H9 (cell line): ENCODE results near the gene AK5. TPM values are rescaled to one million over a fixed set of nuclear protein-coding genes. Genes with fewer than 3 reads are reported as not detected.

ENCODE experiments used
- DNase-seq: peaks from one replicate; pipeline ENCODE4 v3.0.0-alpha.2; 2017
- H2AFZ ChIP-seq: one replicate; pipeline ENCODE4 v1.6.1; 2013; ENCODE audit warnings: mild to moderate bottlenecking, low read length, control low read depth, moderate library complexity
- H2AK5ac ChIP-seq: 2 replicates; pipeline ENCODE4 v1.6.1; 2013; ENCODE audit warnings: low read length, control low read depth, mixed read lengths; ENCODE audit not compliant: insufficient read length
- H2BK120ac ChIP-seq: one replicate; pipeline ENCODE4 v1.6.1; 2013; ENCODE audit warnings: low read depth, mild to moderate bottlenecking, low read length, control low read depth, inconsistent platforms; ENCODE audit not compliant: poor library complexity, severe bottlenecking
- H2BK12ac ChIP-seq: 2 replicates; pipeline ENCODE4 v1.6.1; 2013; ENCODE audit warnings: low read length, control low read depth, mixed read lengths, low read depth; ENCODE audit not compliant: insufficient read length
- H2BK15ac ChIP-seq: 2 replicates; pipeline ENCODE4 v1.6.1; 2013; ENCODE audit warnings: low read depth, low read length, control low read depth
- H2BK20ac ChIP-seq: one replicate; pipeline ENCODE4 v1.6.1; 2013; ENCODE audit warnings: low read depth, mild to moderate bottlenecking, low read length, control low read depth, inconsistent platforms; ENCODE audit not compliant: poor library complexity, severe bottlenecking
- H2BK5ac ChIP-seq: 2 replicates; pipeline ENCODE4 v1.6.1; 2013; ENCODE audit warnings: low read length, control low read depth, mixed read lengths; ENCODE audit not compliant: insufficient read length
- H3K14ac ChIP-seq: 2 replicates; pipeline ENCODE4 v1.6.1; 2013; ENCODE audit warnings: low read length, control low read depth; ENCODE audit not compliant: insufficient read depth
- H3K18ac ChIP-seq: 2 replicates; pipeline ENCODE4 v1.6.1; 2013; ENCODE audit warnings: low read depth, mild to moderate bottlenecking, mixed read lengths, low read length, control low read depth; ENCODE audit not compliant: insufficient read length
- H3K23ac ChIP-seq: 2 replicates; pipeline ENCODE4 v1.6.1; 2013; ENCODE audit warnings: low read length, control low read depth, mixed read lengths, low read depth; ENCODE audit not compliant: insufficient read length
- H3K23me2 ChIP-seq: 2 replicates; pipeline ENCODE4 v1.6.1; 2013; ENCODE audit warnings: low read depth, mild to moderate bottlenecking, mixed read lengths, low read length, control low read depth; ENCODE audit not compliant: insufficient read length, poor library complexity, severe bottlenecking
- H3K27ac ChIP-seq: 2 replicates; pipeline ENCODE4 v1.5.1; 2013; ENCODE audit warnings: low read length, control low read depth, mixed read lengths, low read depth; ENCODE audit not compliant: insufficient read length
- H3K27me3 ChIP-seq: 2 replicates; pipeline ENCODE4 v1.6.1; 2013; ENCODE audit warnings: low read length, control low read depth, inconsistent platforms; ENCODE audit not compliant: insufficient read depth
- H3K4ac ChIP-seq: 2 replicates; pipeline ENCODE4 v1.6.1; 2013; ENCODE audit warnings: low read depth, mild to moderate bottlenecking, control low read depth, inconsistent platforms, low read length, moderate library complexity
- H3K4me1 ChIP-seq: 2 replicates; pipeline ENCODE4 v1.6.1; 2013; ENCODE audit warnings: low read length, control low read depth, inconsistent platforms; ENCODE audit not compliant: insufficient read depth
- H3K4me2 ChIP-seq: 2 replicates; pipeline ENCODE4 v1.6.1; 2013; ENCODE audit warnings: low read length, control low read depth, mixed read lengths; ENCODE audit not compliant: insufficient read length, insufficient read depth
- H3K56ac ChIP-seq: 2 replicates; pipeline ENCODE4 v1.6.1; 2013; ENCODE audit warnings: low read depth, mild to moderate bottlenecking, mixed read lengths, low read length, control low read depth; ENCODE audit not compliant: insufficient read length
- H3K79me1 ChIP-seq: 2 replicates; pipeline ENCODE4 v1.6.1; 2013; ENCODE audit warnings: low read depth, mild to moderate bottlenecking, moderate library complexity, low read length, control low read depth, inconsistent platforms; ENCODE audit not compliant: insufficient read depth, poor library complexity, severe bottlenecking
- H3K79me2 ChIP-seq: 2 replicates; pipeline ENCODE4 v1.6.1; 2013; ENCODE audit warnings: low read length, control low read depth, inconsistent platforms; ENCODE audit not compliant: insufficient read depth
- H3K9ac ChIP-seq: 2 replicates; pipeline ENCODE4 v1.6.1; 2013; ENCODE audit warnings: low read length, control low read depth, mixed read lengths; ENCODE audit not compliant: insufficient read length; ENCODE audit errors: extremely low read depth
- H3K9me3 ChIP-seq: one replicate; pipeline ENCODE4 v1.6.1; 2013; ENCODE audit warnings: low read depth, low read length, inconsistent platforms; ENCODE audit not compliant: control insufficient read depth
- H3T11ph ChIP-seq: one replicate; pipeline ENCODE4 v1.6.1; 2013; ENCODE audit warnings: mild to moderate bottlenecking, low read length, control low read depth, inconsistent platforms
- H4K20me1 ChIP-seq: one replicate; pipeline ENCODE4 v1.6.1; 2013; ENCODE audit not compliant: control insufficient read depth, insufficient read length, insufficient read depth
- H4K5ac ChIP-seq: 2 replicates; pipeline ENCODE4 v1.6.1; 2013; ENCODE audit warnings: low read depth, mild to moderate bottlenecking, mixed read lengths, low read length, control low read depth; ENCODE audit not compliant: insufficient read length
- H4K8ac ChIP-seq: replicated peaks from 2 replicates; pipeline ENCODE4 v1.6.1; 2013; ENCODE audit warnings: low read length, control low read depth, mixed read lengths, low read depth; ENCODE audit not compliant: insufficient read length
- H4K91ac ChIP-seq: 2 replicates; pipeline ENCODE4 v1.6.1; 2013; ENCODE audit warnings: low read depth, mild to moderate bottlenecking, moderate library complexity, mixed read lengths, low read length, control low read depth; ENCODE audit not compliant: insufficient read length
- H3K27ac Mint-ChIP-seq, 3 experiments: 2 replicates in 2 of 3; 3 replicates in 1 of 3; pipeline ENCODE4 v1.8.0; 2020 to 2021; ENCODE audit warnings: mixed read lengths in 3 of 3, mild to moderate bottlenecking in 1 of 3, moderate library complexity in 1 of 3
- H3K27me3 Mint-ChIP-seq: 2 replicates; pipeline ENCODE4 v1.8.0; 2021; ENCODE audit warnings: low read depth, mild to moderate bottlenecking, moderate library complexity, mixed read lengths
- H3K36me3 Mint-ChIP-seq, 3 experiments: 2 replicates in 2 of 3; 3 replicates in 1 of 3; pipeline ENCODE4 v1.8.0; 2020 to 2021; ENCODE audit warnings: low read depth in 3 of 3, mixed read lengths in 3 of 3; ENCODE audit not compliant: insufficient read depth in 1 of 3
- H3K4me1 Mint-ChIP-seq, 2 experiments: 2 replicates each; pipeline ENCODE4 v1.8.0; 2020; ENCODE audit warnings: mixed read lengths in 2 of 2
- H3K4me3 Mint-ChIP-seq, 2 experiments: 2 replicates in 1 of 2; 3 replicates in 1 of 2; pipeline ENCODE4 v1.8.0; 2020 to 2021; ENCODE audit warnings: mild to moderate bottlenecking in 2 of 2, mixed read lengths in 2 of 2, moderate library complexity in 1 of 2
- H3K9me3 Mint-ChIP-seq, 2 experiments: 2 replicates in 1 of 2; 3 replicates in 1 of 2; pipeline ENCODE4 v1.8.0; 2020; ENCODE audit warnings: mild to moderate bottlenecking in 2 of 2, mixed read lengths in 2 of 2, moderate library complexity in 1 of 2
- CTCF ChIP-seq: fragments of 200-600 bp; sonication (generic); conservative IDR thresholded peaks from 3 replicates; pipeline ENCODE4 v1.8.0; 2021; ENCODE audit warnings: antibody characterized with exemption, mild to moderate bottlenecking
- WGBS: extraction: QIAGEN DNeasy Blood & Tissue Kit; methylation state at CpG from one replicate; pipeline ENCODE4 v1.1.7; 2013; ENCODE audit warnings: missing lambda C conversion rate, low lambda C conversion rate, mixed read lengths; ENCODE audit not compliant: insufficient read length; ENCODE audit errors: extremely low coverage; 5-methylcytosine and 5-hydroxymethylcytosine counted together
- total RNA-seq: library from RNA; stranded (reverse); gene quantifications from 2 replicates; pipeline ENCODE4 v1.2.1, GENCODE V29; 2021

The AK5 gene
- total RNA-seq, 1 experiment from 2014 or later: 2.5 TPM

GRCh38 chr1:77475641-77476040, 193.8 kb downstream of the AK5 start:
- H3K4me1 ChIP-seq: no peaks in the 10 kb centered on the region
- H3K79me2 ChIP-seq: no peaks in the 10 kb centered on the region
- no peak overlapping the region for H2AK5ac ChIP-seq
- no peak overlapping the region for H4K8ac ChIP-seq
- no peaks in the 10 kb centered on the region for H3K23me2 ChIP-seq
- no peak overlapping the region for H3K4ac ChIP-seq
- DNase-seq: no peak
- WGBS: no CpG with 5 or more reads among the region's 1 CpG
- no peak overlapping the region for H2AFZ ChIP-seq
- no peaks in the 10 kb centered on the region for H3K36me3 Mint-ChIP-seq
- no peak overlapping the region for H3K14ac ChIP-seq
- no peak overlapping the region for H3K56ac ChIP-seq
- H3K18ac ChIP-seq: no peak overlapping the region
- H3K27ac ChIP-seq: no peak overlapping the region
- no peak overlapping the region for H3K27ac Mint-ChIP-seq
- no peaks in the 10 kb centered on the region for H3K79me1 ChIP-seq
- no peak for TF ChIP-seq CTCF
- no peak overlapping the region for H2BK5ac ChIP-seq
- no peaks in the 10 kb centered on the region for H3K9me3 Mint-ChIP-seq
- H2BK120ac ChIP-seq: no peak overlapping the region
- H3K9ac ChIP-seq: no peak overlapping the region
- no peaks in the 10 kb centered on the region for H3K9me3 ChIP-seq
- no peaks in the 10 kb centered on the region for H3K27me3 Mint-ChIP-seq
- H3K4me2 ChIP-seq: no peak overlapping the region
- no peak overlapping the region for H4K91ac ChIP-seq
- no peak overlapping the region for H3K23ac ChIP-seq
- H3K4me3 Mint-ChIP-seq: no peak overlapping the region
- no peak overlapping the region for H2BK12ac ChIP-seq
- no peak overlapping the region for H3T11ph ChIP-seq
- H4K5ac ChIP-seq: no peak overlapping the region
- no peaks in the 10 kb centered on the region for H3K27me3 ChIP-seq
- no peaks in the 10 kb centered on the region for H3K4me1 Mint-ChIP-seq
- H4K20me1 ChIP-seq: no peaks in the 10 kb centered on the region
- H2BK15ac ChIP-seq: no peak overlapping the region
- no peak overlapping the region for H2BK20ac ChIP-seq
